ENCODE data around the gene MTIF3. TPM values are rescaled to one million over a fixed set of nuclear protein-coding genes. Genes with fewer than 3 reads are reported as not detected.

Gene MTIF3
- polyA plus RNA-seq, 1 donor from 2014 or later: 66.5 TPM

- Histone ChIP-seq H3F3A (ENCODE audit: insufficient read depth, low read length, poor library complexity, severe bottlenecking) (no peaks in the 10 kb centered on the region), H3K79me2 (replicated peaks; ENCODE audit: insufficient read depth, low read length) (no peaks in the 10 kb centered on the region), H4K20me1 (ENCODE audit: insufficient read depth) (no peaks in the 10 kb centered on the region), H3K36me3 (ENCODE audit: insufficient read depth, low read length) (no peaks in the 10 kb centered on the region), H2AFZ (ENCODE audit: low read depth, low read length) (no peak overlapping the region), H3K9ac (ENCODE audit: low read length) (no peak overlapping the region), H3K4me3 (ENCODE audit: low read length) (no peak overlapping the region), H3K27me3 (ENCODE audit: insufficient read depth, low read depth, low read length) (peaks cover 8% of the 10 kb centered on the region), H3K9me3 (ENCODE audit: low read length) (no peaks in the 10 kb centered on the region), H3K4me2 (ENCODE audit: low read length) (no peak overlapping the region), H3K9me2 (ENCODE audit: insufficient read depth, low read length) (no peaks in the 10 kb centered on the region), H3K27ac (ENCODE audit: low read length) (no peak overlapping the region)
- TF ChIP-seq SMC3 (conservative IDR thresholded peaks at IDR 0.05; ENCODE audit: poor library complexity) (no peak), RAD21 (conservative IDR thresholded peaks at IDR 0.05) (no peak), POLR2AphosphoS5 (IDR thresholded peaks at IDR 0.05) (no peak), EP300 (conservative IDR thresholded peaks at IDR 0.05; ENCODE audit: poor library complexity, severe bottlenecking) (no peak), MXI1 (conservative IDR thresholded peaks at IDR 0.05; ENCODE audit: poor library complexity, severe bottlenecking) (no peak), TAF1 (IDR thresholded peaks at IDR 0.05; ENCODE audit: low read depth) (no peak), EZH2 (IDR thresholded peaks at IDR 0.05; ENCODE audit: borderline replicate concordance, insufficient read depth, low read length, poor library complexity, severe bottlenecking) (no peak), REST (IDR thresholded peaks at IDR 0.05; ENCODE audit: borderline replicate concordance) (no peak)
- TF ChIP-seq, protein P1, sequence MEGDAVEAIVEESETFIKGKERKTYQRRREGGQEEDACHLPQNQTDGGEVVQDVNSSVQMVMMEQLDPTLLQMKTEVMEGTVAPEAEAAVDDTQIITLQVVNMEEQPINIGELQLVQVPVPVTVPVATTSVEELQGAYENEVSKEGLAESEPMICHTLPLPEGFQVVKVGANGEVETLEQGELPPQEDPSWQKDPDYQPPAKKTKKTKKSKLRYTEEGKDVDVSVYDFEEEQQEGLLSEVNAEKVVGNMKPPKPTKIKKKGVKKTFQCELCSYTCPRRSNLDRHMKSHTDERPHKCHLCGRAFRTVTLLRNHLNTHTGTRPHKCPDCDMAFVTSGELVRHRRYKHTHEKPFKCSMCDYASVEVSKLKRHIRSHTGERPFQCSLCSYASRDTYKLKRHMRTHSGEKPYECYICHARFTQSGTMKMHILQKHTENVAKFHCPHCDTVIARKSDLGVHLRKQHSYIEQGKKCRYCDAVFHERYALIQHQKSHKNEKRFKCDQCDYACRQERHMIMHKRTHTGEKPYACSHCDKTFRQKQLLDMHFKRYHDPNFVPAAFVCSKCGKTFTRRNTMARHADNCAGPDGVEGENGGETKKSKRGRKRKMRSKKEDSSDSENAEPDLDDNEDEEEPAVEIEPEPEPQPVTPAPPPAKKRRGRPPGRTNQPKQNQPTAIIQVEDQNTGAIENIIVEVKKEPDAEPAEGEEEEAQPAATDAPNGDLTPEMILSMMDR (IDR thresholded peaks at IDR 0.05; ENCODE audit: poor library complexity, severe bottlenecking): no peak
Measured at GRCh38 chr13:27455331-27455855, 5.0 kb upstream of the MTIF3 start.

DNA sequence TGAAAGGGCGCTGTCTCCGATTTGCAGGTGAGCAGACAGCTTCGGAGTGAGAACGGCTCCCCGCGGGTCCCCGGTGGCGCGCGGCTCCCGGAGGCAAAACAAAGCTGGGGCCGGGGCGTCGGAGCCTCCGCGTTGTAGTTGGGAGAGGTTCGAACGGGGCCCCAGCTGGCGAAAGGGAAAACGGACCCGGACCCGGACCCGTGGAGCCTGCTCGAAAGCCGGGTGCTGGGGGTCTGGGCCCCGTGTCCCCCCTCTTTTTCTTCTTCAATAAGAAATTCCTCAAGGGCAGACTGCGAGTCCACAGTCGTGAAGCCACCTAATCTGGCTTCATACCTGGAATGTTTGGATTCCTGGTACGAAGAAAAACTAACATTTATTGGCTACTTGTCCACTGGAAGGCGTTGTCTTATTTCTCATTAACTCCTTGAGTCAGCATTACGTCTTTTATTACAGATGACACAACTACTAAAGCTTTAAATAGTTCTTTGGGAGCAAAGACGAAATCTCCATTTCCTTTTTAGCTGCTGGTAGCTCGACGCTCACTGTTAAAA, 632 bp upstream of the MTIF3 start:
- Histone ChIP-seq H3K27me3 (ENCODE audit: insufficient read depth, low read depth, low read length) (peaks cover 8% of the 10 kb centered on the region), H2AFZ (ENCODE audit: low read depth, low read length) (peak overlapping the region; percentile 91)

More for the DNA sequence above, 632 bp upstream of the MTIF3 start:
- Histone ChIP-seq H3K4me3 (ENCODE audit: low read length) (peak overlapping the region; percentile 87), H3K36me3 (ENCODE audit: insufficient read depth, low read length) (no peaks in the 10 kb centered on the region), H4K20me1 (ENCODE audit: insufficient read depth) (no peaks in the 10 kb centered on the region), H3K27ac (ENCODE audit: low read length) (peak overlapping the region; percentile 94), H3K9ac (ENCODE audit: low read length) (peak overlapping the region; percentile 94), H3F3A (ENCODE audit: insufficient read depth, low read length, poor library complexity, severe bottlenecking) (no peaks in the 10 kb centered on the region), H3K4me2 (ENCODE audit: low read length) (peak overlapping the region; percentile 95), H3K9me3 (ENCODE audit: low read length) (no peaks in the 10 kb centered on the region), H3K79me2 (replicated peaks; ENCODE audit: insufficient read depth, low read length) (peaks cover 12% of the 10 kb centered on the region), H3K9me2 (ENCODE audit: insufficient read depth, low read length) (no peaks in the 10 kb centered on the region)
- TF ChIP-seq EZH2 (IDR thresholded peaks at IDR 0.05; ENCODE audit: borderline replicate concordance, insufficient read depth, low read length, poor library complexity, severe bottlenecking) (no peak), POLR2AphosphoS5 (IDR thresholded peaks at IDR 0.05) (no peak), MXI1 (conservative IDR thresholded peaks at IDR 0.05; ENCODE audit: poor library complexity, severe bottlenecking) (no peak), EP300 (conservative IDR thresholded peaks at IDR 0.05; ENCODE audit: poor library complexity, severe bottlenecking) (no peak)
- TF ChIP-seq, protein P1 (IDR thresholded peaks at IDR 0.05; ENCODE audit: poor library complexity, severe bottlenecking): no peak

All from neural cell (in vitro differentiated cells).